ENCODE measurements around the gene SYF2.
"Not testable (repeated sequence)": the region's sequence is repeated elsewhere in the genome, so short reads cannot be mapped to it uniquely, and the experiment has no call there.

The SYF2 gene

DNA sequence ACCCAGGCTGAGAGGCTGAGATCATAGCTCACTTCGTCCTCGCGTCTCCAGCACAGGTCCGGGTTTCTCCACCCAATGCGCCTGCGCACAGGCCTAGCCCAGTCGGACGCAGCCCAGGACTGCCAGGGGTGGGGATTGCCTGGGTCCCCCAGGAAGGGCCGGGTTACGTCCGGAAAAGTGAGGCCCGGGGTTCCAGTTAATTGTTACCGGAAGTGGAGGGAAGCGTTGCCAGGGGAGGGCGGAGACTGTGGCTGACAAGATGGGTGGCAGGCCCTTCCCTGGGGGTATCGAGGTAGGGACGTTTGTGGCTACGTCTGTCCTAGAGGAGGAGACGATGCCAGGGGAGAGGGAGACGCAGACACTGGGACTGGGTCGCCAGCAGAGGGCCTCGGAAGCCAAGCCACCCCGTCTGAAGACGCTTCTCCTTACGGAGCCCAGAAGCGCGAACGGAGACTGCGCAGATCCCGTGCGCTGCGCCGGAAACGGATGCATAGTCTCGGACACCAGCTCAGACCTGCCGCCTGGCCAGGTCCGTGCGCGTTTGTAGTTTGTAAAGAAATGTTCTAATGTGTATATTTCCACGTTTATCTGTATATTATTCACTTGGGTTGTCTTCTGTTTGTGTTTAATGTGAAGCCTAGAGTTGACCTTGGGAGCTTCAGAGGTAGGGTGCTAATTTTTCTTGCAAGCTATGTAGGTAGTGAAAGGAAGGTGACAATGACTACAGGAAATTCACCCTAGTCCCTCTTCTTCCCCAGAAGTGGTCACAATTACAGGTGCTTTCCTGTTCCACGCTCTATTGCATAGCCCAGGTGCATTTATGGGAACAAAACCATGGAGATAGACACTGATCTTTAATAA, 7.6 kb upstream of the SYF2 start:
- peak overlapping the region; percentile 35 for H3K4me3 ChIP-seq (replicated peaks; ENCODE audit: insufficient read depth, low read length)
- H3K27ac ChIP-seq (replicated peaks): peak overlapping the region; percentile 77
- DNase-seq (ENCODE audit: low read depth in 1 of 2, low spot score in 1 of 2): peak; percentile 89 to 97
- peak; percentile 11; the same call in 1 of the 2 replicates for TF ChIP-seq SPI1 (IDR thresholded peaks at IDR 0.05; ENCODE audit: borderline replicate concordance, low read depth)
- TF ChIP-seq, protein P1, sequence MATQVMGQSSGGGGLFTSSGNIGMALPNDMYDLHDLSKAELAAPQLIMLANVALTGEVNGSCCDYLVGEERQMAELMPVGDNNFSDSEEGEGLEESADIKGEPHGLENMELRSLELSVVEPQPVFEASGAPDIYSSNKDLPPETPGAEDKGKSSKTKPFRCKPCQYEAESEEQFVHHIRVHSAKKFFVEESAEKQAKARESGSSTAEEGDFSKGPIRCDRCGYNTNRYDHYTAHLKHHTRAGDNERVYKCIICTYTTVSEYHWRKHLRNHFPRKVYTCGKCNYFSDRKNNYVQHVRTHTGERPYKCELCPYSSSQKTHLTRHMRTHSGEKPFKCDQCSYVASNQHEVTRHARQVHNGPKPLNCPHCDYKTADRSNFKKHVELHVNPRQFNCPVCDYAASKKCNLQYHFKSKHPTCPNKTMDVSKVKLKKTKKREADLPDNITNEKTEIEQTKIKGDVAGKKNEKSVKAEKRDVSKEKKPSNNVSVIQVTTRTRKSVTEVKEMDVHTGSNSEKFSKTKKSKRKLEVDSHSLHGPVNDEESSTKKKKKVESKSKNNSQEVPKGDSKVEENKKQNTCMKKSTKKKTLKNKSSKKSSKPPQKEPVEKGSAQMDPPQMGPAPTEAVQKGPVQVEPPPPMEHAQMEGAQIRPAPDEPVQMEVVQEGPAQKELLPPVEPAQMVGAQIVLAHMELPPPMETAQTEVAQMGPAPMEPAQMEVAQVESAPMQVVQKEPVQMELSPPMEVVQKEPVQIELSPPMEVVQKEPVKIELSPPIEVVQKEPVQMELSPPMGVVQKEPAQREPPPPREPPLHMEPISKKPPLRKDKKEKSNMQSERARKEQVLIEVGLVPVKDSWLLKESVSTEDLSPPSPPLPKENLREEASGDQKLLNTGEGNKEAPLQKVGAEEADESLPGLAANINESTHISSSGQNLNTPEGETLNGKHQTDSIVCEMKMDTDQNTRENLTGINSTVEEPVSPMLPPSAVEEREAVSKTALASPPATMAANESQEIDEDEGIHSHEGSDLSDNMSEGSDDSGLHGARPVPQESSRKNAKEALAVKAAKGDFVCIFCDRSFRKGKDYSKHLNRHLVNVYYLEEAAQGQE (IDR thresholded peaks at IDR 0.05; ENCODE audit: insufficient replicate concordance, low read depth): no peak
- peak; percentile 83 for TF ChIP-seq GABPA (IDR thresholded peaks at IDR 0.05; ENCODE audit: low read depth)
- TF ChIP-seq, protein P2, sequence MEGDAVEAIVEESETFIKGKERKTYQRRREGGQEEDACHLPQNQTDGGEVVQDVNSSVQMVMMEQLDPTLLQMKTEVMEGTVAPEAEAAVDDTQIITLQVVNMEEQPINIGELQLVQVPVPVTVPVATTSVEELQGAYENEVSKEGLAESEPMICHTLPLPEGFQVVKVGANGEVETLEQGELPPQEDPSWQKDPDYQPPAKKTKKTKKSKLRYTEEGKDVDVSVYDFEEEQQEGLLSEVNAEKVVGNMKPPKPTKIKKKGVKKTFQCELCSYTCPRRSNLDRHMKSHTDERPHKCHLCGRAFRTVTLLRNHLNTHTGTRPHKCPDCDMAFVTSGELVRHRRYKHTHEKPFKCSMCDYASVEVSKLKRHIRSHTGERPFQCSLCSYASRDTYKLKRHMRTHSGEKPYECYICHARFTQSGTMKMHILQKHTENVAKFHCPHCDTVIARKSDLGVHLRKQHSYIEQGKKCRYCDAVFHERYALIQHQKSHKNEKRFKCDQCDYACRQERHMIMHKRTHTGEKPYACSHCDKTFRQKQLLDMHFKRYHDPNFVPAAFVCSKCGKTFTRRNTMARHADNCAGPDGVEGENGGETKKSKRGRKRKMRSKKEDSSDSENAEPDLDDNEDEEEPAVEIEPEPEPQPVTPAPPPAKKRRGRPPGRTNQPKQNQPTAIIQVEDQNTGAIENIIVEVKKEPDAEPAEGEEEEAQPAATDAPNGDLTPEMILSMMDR (IDR thresholded peaks at IDR 0.05; ENCODE audit: insufficient read depth, low read length): peak; percentile 77
- TF ChIP-seq POLR2AphosphoS5 (IDR thresholded peaks at IDR 0.05; ENCODE audit: low read depth): peak; percentile 91
- no peaks in the 10 kb centered on the region for H3K27me3 ChIP-seq (ENCODE audit: insufficient read depth, poor library complexity, severe bottlenecking)

DNA sequence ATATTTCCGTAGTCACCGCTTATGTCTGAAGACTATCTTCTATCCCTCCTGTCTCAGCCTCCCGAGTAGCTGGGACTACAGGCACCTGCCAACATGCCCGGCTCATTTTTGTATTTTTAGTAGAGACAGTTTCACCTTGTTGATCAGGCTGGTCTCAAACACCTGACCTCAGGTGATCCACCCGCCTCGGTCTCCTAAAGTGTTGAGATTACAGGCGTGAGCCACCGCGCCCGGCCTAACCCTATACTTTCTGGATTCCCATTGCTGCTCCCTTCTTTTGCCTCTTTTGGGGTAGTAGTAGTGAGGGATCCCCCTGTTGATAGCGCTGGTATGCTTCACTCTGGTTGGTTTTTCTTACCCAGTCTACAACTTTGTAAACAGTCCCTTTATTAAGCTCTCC, 5.7 kb upstream of the SYF2 start:
- Histone ChIP-seq H3K4me3 (replicated peaks; ENCODE audit: insufficient read depth, low read length) (no peak overlapping the region), H3K27me3 (ENCODE audit: insufficient read depth, poor library complexity, severe bottlenecking) (no peaks in the 10 kb centered on the region), H3K27ac (replicated peaks) (no peak overlapping the region)
- TF ChIP-seq GABPA (IDR thresholded peaks at IDR 0.05; ENCODE audit: low read depth): no peak
- no peak for TF ChIP-seq SPI1 (IDR thresholded peaks at IDR 0.05; ENCODE audit: borderline replicate concordance, low read depth)
- TF ChIP-seq, protein P2 (IDR thresholded peaks at IDR 0.05; ENCODE audit: insufficient read depth, low read length): no peak
- TF ChIP-seq, protein P1 (IDR thresholded peaks at IDR 0.05; ENCODE audit: insufficient replicate concordance, low read depth): no peak
- TF ChIP-seq POLR2AphosphoS5 (IDR thresholded peaks at IDR 0.05; ENCODE audit: low read depth): no peak
- no peak for DNase-seq (ENCODE audit: low read depth in 1 of 2, low spot score in 1 of 2)

DNA sequence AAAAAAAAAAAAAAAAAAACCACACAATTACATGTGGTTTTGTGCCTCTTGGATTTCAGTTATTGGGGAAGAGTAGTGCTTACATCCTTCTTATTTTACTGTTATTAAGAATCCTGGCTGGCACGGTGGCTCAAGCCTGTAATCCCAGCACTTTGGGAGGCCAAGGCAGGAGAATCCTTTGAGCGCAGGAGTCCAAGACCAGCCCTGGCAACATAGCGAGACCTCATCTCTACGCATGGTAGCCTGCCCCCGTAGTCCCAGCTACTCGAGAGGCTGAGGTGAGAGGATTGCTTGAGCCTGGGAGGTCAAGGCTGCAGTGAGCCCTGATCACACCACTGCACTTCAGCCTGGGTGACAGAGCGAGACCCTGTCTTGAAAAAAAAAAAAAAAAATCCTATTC, 4.0 kb upstream of the SYF2 start:
- H3K4me3 ChIP-seq (replicated peaks; ENCODE audit: insufficient read depth, low read length); H3K27ac ChIP-seq (replicated peaks); H3K27me3 ChIP-seq (ENCODE audit: insufficient read depth, poor library complexity, severe bottlenecking); DNase-seq (ENCODE audit: low read depth in 1 of 2, low spot score in 1 of 2): not testable (repeated sequence)

DNA sequence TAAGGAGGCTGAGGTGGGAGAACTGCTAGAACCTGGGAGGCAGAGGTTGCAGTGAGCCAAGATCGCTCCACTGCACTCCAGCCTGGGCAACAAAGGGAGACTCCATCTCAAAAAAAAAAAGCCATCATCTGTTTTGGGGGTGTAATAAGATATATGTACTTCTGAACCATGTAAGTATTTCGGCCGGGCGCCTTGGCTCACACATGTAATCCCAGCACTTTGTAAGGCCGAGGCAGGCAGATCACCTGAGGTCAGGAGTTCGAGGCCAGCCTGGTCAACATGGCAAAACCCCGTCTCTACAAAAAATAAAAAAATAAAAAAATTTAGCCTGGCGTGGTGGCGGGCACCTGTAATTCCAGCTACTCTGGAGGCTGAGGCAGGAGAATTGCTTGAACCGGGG, 3.1 kb upstream of the SYF2 start:
- not testable (repeated sequence) for H3K27me3 ChIP-seq (ENCODE audit: insufficient read depth, poor library complexity, severe bottlenecking); DNase-seq (ENCODE audit: low read depth in 1 of 2, low spot score in 1 of 2); H3K27ac ChIP-seq (replicated peaks); H3K4me3 ChIP-seq (replicated peaks; ENCODE audit: insufficient read depth, low read length)

Data from HL-60 (cell line).